ENCODE results near the gene NCOR1.
A peak's percentile ranks its signal among the peaks of the same experiment; 100 is the strongest.
"Not testable (repeated sequence)": the region's sequence is repeated elsewhere in the genome, so short reads cannot be mapped to it uniquely, and the experiment has no call there.

Gene NCOR1

DNA sequence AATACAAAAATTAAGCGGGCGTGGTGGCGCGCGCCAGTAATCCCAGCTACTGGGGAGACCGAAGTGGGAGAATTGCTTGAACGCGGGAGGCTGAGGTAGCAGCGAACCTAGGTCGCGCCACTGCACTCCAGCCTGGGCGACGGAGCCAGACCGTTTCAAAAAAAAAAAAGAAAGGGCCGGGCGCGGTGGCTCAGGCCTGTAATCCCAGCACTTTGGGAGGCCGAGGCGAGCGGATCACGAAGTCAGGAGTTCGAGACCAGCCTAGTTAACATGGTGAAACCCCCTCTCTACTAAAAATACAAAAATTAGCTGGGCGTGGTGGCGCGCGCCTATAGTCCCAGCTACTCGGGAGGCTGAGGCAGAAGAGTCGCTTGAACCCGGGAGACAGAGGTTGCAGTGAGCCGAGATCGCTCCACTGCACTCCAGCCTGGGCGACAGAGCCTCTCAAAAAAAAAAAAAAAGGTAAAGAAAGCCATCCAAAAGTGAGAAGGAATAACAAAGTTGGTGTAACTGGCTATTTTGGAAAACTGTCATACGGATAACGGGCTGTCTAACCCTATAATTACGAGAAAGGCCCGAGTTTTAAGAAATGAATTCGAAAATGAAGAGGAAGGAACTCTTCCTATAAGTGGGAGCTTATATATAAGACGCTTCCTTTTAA, 1.1 kb upstream of the NCOR1 start:
- peak overlapping the region; percentile 100 for H3K4me3 ChIP-seq (ENCODE audit: low read depth, low read length)
- not testable (repeated sequence) for DNase-seq (ENCODE audit: low read depth)

DNA sequence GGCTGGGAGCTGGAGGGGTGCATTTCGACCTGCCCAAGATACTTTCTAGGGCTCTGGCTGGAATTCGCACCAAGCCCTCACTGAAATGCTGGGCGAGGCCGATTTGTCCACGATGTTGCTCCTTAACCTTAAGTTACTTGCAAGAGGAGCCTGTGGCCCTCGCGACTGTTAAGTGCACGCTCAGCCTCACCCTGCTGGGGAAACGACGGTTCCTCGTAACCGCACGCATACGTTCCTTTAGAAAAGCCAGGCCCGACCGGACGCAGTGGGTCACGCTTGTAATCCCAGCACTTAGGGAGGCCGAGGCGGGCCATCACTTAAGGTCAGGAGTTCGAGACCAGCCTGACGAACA, 607 bp upstream of the NCOR1 start:
- no peak for DNase-seq (ENCODE audit: low read depth)
- peak overlapping the region; percentile 94 for H3K4me3 ChIP-seq (ENCODE audit: low read depth, low read length)

DNA sequence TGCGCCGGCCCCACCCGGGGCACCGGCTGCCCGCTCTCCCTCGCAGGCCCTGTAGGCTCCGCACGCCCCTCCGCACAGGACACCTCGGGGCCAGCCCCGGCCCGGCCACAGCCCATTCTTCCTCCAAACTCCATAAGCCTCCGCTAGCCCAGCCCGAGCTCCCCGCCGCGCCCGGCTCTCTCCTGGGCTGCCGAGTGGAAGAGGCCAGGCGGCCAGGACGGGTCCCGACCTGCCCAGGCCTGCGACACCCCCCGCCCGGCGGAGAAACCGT, 397 bp downstream of the NCOR1 start:
- DNase-seq (ENCODE audit: low read depth) = no peak
- H3K4me3 ChIP-seq (ENCODE audit: low read depth, low read length) = peak overlapping the region; percentile 94

DNA sequence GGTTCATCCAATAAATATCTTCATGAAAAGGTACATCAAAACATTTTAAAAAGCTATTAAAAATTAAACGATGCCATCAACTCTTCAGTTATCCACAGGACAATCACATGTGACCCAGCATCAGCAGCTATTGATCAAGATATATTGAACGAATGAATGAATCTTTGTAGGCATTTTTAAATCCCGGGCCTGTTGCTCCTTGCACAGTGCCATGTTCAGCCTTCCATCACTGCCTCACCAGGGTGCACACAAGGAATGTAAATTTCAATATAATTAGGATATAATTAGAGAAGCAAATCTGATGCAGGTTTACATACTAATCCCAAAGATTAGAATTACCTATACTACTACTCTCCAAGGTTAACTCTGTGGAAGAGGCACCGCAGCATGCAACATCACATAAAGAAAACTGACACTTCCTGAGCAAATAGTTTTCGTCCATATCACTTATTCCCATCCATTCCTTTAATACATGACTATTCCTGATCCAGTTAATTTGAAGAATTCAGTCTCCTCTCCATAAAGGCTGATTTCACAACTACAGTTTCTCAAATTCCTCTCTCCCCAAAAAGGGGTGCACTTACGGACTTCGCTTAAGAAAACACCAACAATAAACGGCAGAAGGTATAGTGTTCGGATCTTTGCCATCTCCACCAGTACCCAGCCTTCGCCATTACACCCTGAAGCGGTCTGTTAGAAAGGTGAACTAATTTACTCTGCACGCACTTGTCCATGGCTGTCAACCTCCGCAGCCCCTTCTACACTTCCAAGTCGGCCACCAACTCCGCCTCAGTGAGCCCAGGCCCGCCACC, 938 bp downstream of the NCOR1 start:
- DNase-seq (ENCODE audit: low read depth) = no peak
- peak overlapping the region; percentile 94 for H3K4me3 ChIP-seq (ENCODE audit: low read depth, low read length)

DNA sequence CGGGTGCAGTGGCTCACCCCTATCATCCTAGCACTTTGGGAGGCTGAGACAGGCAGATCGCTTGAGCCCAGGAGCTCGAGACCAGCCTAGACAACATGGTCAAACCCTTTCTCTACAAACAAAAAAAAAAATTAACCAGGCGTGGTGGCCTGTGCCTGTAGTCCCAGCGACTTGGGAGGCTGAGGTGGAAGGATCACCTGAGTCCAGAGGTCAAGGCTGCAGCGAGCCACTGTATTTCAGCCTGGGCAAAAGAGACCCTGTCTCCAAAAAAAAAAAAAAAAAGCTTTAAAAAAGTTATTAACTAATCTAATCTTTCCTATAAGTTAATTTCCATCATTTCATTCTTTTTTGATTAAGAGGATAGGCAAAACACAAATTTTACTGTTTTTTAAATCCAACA, 2.5 kb downstream of the NCOR1 start:
- no peak overlapping the region for H3K4me3 ChIP-seq (ENCODE audit: low read depth, low read length)
- no peak for DNase-seq (ENCODE audit: low read depth)

DNA sequence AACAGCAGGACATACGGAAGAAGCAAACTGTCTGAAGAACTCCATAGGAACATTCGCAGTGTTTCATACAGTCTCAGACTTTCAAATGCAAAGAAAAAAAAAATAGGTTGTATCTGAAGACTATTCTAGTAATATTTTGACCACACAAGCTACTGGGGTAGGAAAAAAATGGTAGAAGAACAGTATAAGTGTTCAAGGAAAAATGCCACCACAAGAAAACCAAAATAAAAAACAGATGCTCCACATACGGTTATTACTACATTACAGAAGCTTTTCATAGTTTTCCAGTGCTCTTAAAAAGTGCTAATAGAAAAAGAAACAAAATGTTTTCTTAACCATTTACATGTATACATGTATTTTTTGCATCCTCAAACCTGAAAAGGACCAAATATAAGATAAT, 3.7 kb downstream of the NCOR1 start:
- H3K4me3 ChIP-seq (ENCODE audit: low read depth, low read length) = no peak overlapping the region
- DNase-seq (ENCODE audit: low read depth) = no peak

DNA sequence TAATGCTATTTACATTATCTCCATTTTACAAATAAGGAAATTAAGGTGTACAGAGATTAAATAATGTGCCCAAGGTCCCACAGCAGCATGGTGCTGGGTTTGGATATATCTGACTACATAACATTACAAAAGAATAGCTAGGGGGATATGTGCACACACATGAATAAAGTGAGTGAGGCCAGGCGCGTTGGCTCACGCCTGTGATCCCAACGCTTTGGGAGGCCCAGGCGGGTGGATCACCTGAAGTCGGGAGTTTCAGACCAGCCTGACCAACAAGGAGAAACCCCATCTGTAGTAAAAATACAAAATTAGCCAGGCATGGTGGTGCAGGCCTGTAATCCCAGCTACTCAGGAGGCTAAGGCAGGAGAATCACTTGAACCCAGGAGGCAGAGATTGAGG, 10.6 kb downstream of the NCOR1 start:
- not testable (repeated sequence) for DNase-seq (ENCODE audit: low read depth); H3K4me3 ChIP-seq (ENCODE audit: low read depth, low read length)

DNA sequence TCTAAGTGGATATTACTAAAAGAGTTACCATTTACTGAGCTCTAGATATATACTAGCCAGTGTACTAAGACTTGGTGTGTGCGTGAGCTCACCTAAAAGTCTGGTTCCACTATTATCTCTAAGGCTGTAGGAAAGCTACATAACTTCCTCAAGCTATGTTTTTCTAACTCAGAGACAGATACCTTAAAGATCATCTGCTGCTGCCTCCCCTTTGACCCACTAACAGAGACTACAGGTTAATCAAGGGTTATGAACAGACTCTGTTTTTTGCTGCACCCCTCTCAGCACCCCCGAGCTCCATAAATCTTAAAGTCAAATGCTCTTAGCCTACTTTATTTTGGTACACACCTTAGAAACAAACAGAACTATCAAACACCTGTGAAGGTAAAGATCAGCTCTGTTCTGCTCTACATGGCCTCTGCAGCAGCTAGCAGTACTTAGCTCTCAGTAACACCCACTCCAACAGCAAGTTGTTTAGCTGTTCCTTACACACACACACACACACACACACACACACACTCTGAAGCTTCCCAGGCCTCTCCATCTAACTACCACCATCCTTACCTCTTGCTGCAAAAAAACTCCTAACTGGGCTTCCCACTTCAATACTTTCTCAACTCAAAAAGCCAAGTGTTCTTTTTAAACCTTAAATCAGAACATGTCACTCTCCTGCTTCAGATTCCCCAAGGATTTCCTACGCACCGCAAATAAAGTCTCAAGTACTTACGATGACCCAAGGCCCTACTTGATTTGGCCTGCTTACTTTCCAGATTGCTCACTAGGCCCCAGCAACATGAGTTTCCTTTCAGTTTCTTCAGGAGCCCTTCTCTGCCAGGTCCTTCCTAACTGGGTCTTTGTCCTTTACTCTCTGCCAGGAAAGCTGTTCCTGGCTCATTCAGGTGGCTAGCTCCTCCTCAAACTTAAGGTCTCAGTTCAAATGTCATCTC, 12.5 kb downstream of the NCOR1 start:
- DNase-seq (ENCODE audit: low read depth); H3K4me3 ChIP-seq (ENCODE audit: low read depth, low read length): not testable (repeated sequence)

DNA sequence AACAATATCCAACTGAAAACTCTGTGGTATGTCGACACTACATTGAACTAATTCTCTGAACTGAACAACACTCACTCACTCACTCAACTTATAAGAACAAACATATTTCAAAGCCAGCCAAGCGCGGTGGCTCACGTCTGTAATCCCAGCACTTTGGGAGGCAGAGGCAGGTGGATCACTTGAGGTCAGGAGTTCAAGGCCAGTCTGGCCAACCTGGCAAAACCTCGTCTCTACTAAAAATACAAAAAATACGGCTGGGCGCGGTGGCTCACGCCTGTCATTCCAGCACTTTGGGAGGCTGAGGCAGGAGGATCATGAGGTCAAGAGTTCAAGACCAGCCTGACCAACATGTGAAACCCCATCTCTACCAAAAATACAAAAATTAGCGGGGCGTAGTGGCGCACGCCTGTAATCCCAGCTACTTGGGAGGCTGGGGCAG, 13.6 kb downstream of the NCOR1 start:
- H3K4me3 ChIP-seq (ENCODE audit: low read depth, low read length); DNase-seq (ENCODE audit: low read depth): not testable (repeated sequence)

DNA sequence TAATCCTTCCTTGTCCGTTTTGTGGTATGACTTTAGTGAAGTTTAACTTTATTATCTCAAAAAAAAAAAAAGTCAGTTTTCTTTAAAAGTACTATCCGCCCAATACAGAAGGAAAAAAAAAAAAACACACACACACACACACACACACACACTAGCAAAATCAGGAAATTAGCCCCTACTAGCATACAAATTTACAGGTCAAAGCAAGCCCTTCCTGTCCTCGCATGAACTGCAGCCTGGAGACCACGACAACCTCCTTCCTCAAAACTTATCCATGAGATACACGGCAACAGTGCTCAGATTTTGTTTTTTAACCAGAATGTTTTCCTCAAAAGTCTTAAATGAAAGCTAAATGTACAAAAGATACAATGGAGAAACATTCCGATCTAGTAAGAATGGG, 16.2 kb downstream of the NCOR1 start:
- DNase-seq (ENCODE audit: low read depth) = no peak
- H3K4me3 ChIP-seq (ENCODE audit: low read depth, low read length) = no peak overlapping the region

DNA sequence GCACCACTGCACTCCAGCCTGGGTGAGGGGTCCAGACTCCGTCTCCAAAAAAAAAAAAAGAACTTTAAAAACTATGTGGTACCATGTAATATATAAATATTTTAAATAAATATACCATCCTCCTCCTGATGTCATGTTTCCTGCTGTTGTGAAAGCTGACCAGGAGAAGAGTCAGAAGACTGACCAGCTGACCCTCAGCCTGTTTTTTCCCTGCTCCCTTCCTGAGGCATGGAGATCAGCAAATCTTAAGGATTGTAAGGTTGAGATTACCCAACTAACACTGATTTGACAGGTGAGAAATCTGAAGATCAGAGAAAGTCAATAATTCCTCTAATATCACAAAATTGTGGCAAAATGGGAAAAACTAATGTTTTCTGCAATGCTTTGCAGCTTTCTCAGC, 18.1 kb downstream of the NCOR1 start:
- H3K4me3 ChIP-seq (ENCODE audit: low read depth, low read length) = no peak overlapping the region
- no peak for DNase-seq (ENCODE audit: low read depth)

DNA sequence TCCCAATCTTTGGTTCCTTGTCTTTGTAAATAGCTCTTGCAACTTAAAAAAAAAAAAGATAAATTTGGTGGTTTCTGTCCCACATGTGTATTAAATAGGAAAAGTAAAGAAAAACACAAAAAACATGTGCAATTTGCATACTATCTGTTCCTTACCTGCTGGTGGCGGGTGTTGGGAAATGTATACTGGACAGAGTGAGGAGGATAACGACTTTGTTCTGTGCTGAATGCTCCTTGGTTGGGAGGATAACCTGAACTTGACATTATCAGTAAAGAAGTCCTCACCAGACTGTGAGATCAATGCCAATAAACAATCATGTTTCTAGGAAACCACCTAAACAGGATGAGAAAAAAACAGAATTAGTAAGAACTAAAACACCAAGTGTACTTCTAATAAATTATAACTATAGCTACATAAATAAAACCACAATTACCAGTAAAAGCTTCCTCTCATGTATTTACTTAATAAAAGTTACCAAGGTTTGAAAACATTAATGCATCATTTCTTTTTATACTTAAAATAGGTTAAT, 21.0 kb downstream of the NCOR1 start:
- H3K4me3 ChIP-seq (ENCODE audit: low read depth, low read length); DNase-seq (ENCODE audit: low read depth): not testable (repeated sequence)

DNA sequence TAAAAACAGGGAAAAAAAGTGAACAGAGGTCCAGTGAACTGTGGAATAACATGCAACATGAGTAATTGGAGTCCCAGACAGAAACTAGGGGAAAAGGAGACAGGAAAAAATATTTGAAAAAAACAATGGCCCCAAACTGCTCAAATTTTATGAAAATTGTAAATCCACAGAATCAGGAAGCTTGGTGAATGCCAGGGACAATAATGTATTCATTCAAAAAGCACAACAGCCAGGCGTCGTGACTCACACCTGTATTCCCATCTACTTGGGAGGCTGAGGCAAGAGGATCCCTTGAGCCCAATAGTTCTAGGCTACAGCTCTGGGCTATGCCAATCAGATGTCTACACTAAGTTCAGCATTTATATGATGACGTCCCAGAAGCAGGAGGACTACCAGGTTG, 23.7 kb downstream of the NCOR1 start:
- DNase-seq (ENCODE audit: low read depth) = no peak
- H3K4me3 ChIP-seq (ENCODE audit: low read depth, low read length) = no peak overlapping the region

DNA sequence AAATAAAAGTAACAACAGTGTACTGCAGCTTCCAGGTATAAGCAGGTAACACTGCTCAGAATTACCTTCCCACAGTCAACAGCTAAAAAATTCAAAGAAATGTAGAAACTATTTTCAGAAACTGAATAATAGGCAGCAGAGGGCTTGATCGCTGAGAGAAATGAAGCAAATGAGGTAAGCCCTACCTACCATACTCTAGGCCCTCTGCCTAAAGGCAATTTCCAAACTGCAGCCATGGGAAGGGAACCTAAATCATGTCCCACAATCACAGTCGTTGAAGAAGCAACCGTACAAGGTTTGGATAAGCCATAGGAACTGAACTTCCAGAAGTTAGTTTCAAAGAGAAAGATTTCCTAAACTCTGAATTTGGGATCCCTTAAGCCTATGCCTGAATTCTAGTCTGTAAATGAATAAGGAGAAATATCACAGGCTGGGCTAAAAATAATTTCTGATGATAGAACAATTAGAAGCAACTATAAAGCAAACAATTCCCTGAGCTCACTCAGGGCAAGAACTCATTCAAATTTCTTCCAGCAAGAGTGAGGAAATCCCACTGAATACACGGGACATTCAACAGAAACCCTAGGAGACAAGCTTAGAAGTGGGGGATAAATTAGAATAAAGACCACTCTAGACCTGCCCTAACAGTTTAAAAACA, 24.5 kb downstream of the NCOR1 start:
- no peak overlapping the region for H3K4me3 ChIP-seq (ENCODE audit: low read depth, low read length)
- DNase-seq (ENCODE audit: low read depth) = no peak

DNA sequence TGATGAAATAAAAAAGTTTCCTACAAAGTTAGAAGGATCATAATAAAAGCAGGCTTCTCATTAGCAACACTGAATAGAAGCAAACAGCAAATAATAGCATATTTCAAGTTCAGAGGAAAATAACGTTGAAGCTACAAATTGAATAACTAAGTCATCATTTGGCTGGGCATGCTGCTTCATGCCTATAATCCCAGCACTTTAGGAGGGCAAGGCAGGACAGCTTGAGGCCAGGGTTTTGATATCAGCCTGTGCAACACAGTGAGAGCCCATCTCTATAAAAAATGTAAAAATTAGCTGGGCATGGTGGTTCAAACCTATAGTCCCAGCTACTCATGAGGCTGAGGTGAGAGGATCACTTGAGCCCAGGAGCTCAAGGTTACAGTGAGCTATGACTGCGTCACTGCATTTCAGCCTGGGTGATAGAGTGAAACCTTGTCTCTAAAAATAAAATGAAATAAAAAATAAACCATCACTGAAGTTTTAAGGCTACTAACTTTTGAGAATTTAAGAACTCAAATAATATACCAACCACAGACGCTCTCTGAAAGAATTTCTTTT, 25.5 kb downstream of the NCOR1 start:
- DNase-seq (ENCODE audit: low read depth) = no peak
- H3K4me3 ChIP-seq (ENCODE audit: low read depth, low read length) = no peak overlapping the region

DNA sequence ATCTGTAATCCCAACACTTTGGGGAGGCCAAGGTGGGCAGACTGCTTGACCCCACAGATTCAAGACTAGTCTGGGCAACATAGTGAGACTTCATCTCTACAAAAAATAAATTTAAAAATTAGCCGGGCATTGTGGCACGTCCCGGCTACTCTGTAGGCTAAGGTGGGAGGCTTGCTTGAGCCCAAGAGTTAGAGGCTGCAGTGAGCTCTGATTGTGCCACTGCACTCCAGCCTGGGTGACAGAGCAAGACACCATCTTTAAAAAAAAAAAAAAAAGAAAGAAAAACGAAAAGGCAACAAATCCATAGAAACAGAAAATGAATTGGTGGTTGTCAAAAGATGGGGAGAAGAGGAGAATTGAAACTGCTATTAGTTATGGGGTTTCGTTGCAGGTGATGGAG, 27.7 kb downstream of the NCOR1 start:
- no peak for DNase-seq (ENCODE audit: low read depth)

DNA sequence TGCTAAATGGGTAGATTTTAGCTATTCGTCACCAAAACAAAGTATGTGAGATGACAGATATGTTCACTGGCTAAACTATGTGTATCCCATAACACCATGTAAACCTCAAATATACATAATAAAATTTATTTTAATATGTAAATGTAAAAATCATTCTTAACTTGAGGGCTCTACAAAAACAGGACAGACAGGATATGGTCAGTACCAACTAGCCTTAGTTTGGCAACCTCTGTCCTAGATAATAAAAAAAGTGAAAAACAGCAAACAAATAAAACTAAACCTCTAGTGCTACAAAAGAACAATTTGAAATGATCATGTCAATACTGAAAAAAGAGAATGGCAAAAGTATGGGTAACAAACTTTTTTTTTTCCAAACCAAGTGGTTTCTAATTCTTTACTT, 33.8 kb downstream of the NCOR1 start:
- H3K4me3 ChIP-seq (ENCODE audit: low read depth, low read length) = no peak overlapping the region
- DNase-seq (ENCODE audit: low read depth) = no peak

More for the DNA sequence above, 27.7 kb downstream of the NCOR1 start:
- H3K4me3 ChIP-seq (ENCODE audit: low read depth, low read length) = no peak overlapping the region

DNA sequence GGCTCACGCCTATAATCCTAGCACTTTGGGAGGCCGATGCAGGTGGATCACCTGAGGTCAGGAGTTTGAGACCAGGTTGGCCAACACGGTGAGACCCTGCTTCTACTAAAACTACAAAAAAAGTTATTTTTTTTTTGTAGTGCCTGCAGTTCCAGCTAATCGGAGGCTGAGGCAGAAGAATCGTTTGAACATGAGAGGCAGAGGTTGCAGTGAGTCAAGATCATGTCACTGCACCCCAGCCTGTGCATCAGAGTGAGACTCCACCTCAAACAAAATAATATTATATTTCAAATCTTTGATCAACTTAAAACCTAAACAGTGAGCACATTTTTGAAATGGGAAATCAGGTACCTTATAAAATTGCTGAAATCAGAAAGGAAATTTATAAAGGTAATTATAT, 36.5 kb downstream of the NCOR1 start:
- H3K4me3 ChIP-seq (ENCODE audit: low read depth, low read length) = no peak overlapping the region
- DNase-seq (ENCODE audit: low read depth) = no peak

DNA sequence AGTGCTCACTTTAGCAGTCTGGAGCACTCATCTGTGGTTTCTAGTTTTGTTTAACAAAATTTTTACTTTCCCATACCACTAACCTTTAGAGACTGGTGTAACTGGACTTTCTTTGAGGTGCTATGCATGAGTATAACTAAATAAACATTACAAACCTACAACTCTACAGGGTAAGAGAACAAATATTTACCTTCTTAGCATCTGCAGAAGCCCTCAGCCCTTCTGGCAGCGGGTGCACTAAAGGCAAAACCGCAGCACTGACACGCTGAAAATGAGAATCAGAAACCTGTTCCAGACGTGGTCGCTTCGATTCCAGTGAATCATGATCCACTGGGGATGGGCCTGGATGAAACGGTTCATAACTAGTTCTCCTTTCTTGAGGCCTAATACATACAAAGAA, 43.7 kb downstream of the NCOR1 start:
- H3K4me3 ChIP-seq (ENCODE audit: low read depth, low read length) = no peak overlapping the region
- no peak for DNase-seq (ENCODE audit: low read depth)
